K562 (cell line): ENCODE data around the gene NDUFB10. TPM values are rescaled to one million over a fixed set of nuclear protein-coding genes. Genes with fewer than 3 reads are reported as not detected.

Source experiments
- CBX5 ChIP-seq: IDR thresholded peaks from 2 replicates; pipeline ENCODE4 v1.6.1; 2014; ENCODE audit warnings: low read depth, borderline replicate concordance
- ETV1 ChIP-seq: fragments of 450-650 bp; conservative IDR thresholded peaks from 2 replicates; pipeline ENCODE4 v1.6.1; 2016; ENCODE audit warnings: missing genetic modification characterization, control low read depth, low read depth, missing compliant biosample characterization
- FOSL1 ChIP-seq: fragments of 200-800 bp; sonication (Bioruptor generic); conservative IDR thresholded peaks from 2 replicates; pipeline ENCODE4 v1.6.1; 2016; ENCODE audit warnings: missing genetic modification characterization, missing compliant biosample characterization
- HMGN3 ChIP-seq: IDR thresholded peaks from 2 replicates; pipeline ENCODE4 v1.6.1; 2011; ENCODE audit warnings: borderline replicate concordance, low read depth, mild to moderate bottlenecking, mixed read lengths, low read length; ENCODE audit not compliant: insufficient read length; ENCODE audit errors: extremely low read depth
- MAFG ChIP-seq: fragments of 450-650 bp; conservative IDR thresholded peaks from 2 replicates; pipeline ENCODE4 v1.6.1; 2016; ENCODE audit warnings: missing genetic modification characterization, missing compliant biosample characterization
- PTRF ChIP-seq: fragments of 450-650 bp; IDR thresholded peaks from 2 replicates; pipeline ENCODE4 v1.6.1; 2016; ENCODE audit warnings: mild to moderate bottlenecking, missing genetic modification characterization, missing compliant biosample characterization
- TSC22D4 ChIP-seq: fragments of 450-650 bp; IDR thresholded peaks from 2 replicates; pipeline ENCODE4 v1.6.1; 2016; ENCODE audit warnings: missing genetic modification characterization, missing biosample characterization, control low read depth
- ZBTB7A ChIP-seq: IDR thresholded peaks from 2 replicates; pipeline ENCODE4 v1.6.1; 2011; ENCODE audit warnings: low read depth, mild to moderate bottlenecking, low read length, moderate library complexity, borderline replicate concordance; ENCODE audit not compliant: control insufficient read depth
- ZFP36 ChIP-seq: fragments of 150-350 bp; IDR thresholded peaks from 2 replicates; pipeline ENCODE4 v1.6.1; 2018; ENCODE audit warnings: low read length, low read depth; ENCODE audit not compliant: partially characterized antibody
- ZNF121 ChIP-seq: sonication (generic); formaldehyde crosslinking; conservative IDR thresholded peaks from 2 replicates; pipeline ENCODE4 v1.8.0; 2022; ENCODE audit warnings: missing genetic modification reagents
- ZNF134 ChIP-seq: fragments of 250-450 bp; sonication (Bioruptor Pico); conservative IDR thresholded peaks from 2 replicates; pipeline ENCODE4 v1.4.0; 2020
- ZNF274 ChIP-seq: IDR thresholded peaks from 2 replicates; pipeline ENCODE4 v1.6.1; 2011; ENCODE audit warnings: low read depth, mild to moderate bottlenecking, low read length, moderate library complexity, borderline replicate concordance
- ZNF699 ChIP-seq: fragments of 250-450 bp; sonication (Bioruptor Pico); IDR thresholded peaks from 2 replicates; pipeline ENCODE4 v1.8.0; 2021; ENCODE audit warnings: mild to moderate bottlenecking, moderate library complexity; ENCODE audit not compliant: insufficient replicate concordance
- polyA plus RNA-seq, 8 experiments: library from polyadenylated mRNA; depleted of rRNA in 4 of 8; stranded (reverse) in 5 of 8; unstranded in 3 of 8; fragments of >200 nt; fragmentation: Nextera tagmentation in 2 of 8; fragmentation: Illumina TruSeq in 1 of 8; extraction: Ambion mirVana in 2 of 8; extraction: Trizol in 1 of 8; gene quantifications; 2 replicates each; pipeline versions ENCODE4 v1.2.1 to v1.2.3, GENCODE V29; 2011 to 2014; ENCODE audit warnings: inconsistent platforms in 1 of 8, missing spikeins in 1 of 8
- total RNA-seq, 7 experiments: library from RNA; depleted of rRNA in 6 of 7; stranded (reverse); fragments of >200 nt in 6 of 7; fragmentation: Illumina TruSeq in 2 of 7; extraction: Trizol in 2 of 7; gene quantifications; 2 replicates each; pipeline versions ENCODE4 v1.2.1 to v1.2.3, GENCODE V29; 2011 to 2021; ENCODE audit warnings: low replicate concordance in 1 of 7
- TF ChIP-seq, protein P1 (sequence below): fragments of 450-650 bp; IDR thresholded peaks from 2 replicates; pipeline ENCODE4 v1.6.1; 2017; ENCODE audit warnings: antibody characterized with exemption, mild to moderate bottlenecking
- TF ChIP-seq, protein P2 (sequence below): sonication (generic); formaldehyde crosslinking; IDR thresholded peaks from 2 replicates; pipeline ENCODE4 v1.8.0; 2022; ENCODE audit warnings: missing genetic modification reagents, mild to moderate bottlenecking, borderline replicate concordance
- TF ChIP-seq, protein P3 (sequence below): sonication (generic); formaldehyde crosslinking; IDR thresholded peaks from 2 replicates; pipeline ENCODE4 v1.8.0; 2022; ENCODE audit warnings: missing genetic modification reagents, mild to moderate bottlenecking, borderline replicate concordance
- TF ChIP-seq, protein P4 (sequence below): fragments of 250-450 bp; sonication (Bioruptor Pico); IDR thresholded peaks from 2 replicates; pipeline ENCODE4 v1.5.0; 2021
- TF ChIP-seq, protein P5 (sequence below): fragments of 450-650 bp; conservative IDR thresholded peaks from 2 replicates; pipeline ENCODE4 v1.6.1; 2016; ENCODE audit warnings: missing genetic modification characterization, low read depth, mild to moderate bottlenecking, missing compliant biosample characterization, moderate library complexity

Gene NDUFB10
- total and polyA plus RNA-seq, 9 of the 15 experiments (the other 6 are each of a cell fraction or from before 2014, with no cell fraction given), result 69.3 to 527 (median 161) TPM

DNA sequence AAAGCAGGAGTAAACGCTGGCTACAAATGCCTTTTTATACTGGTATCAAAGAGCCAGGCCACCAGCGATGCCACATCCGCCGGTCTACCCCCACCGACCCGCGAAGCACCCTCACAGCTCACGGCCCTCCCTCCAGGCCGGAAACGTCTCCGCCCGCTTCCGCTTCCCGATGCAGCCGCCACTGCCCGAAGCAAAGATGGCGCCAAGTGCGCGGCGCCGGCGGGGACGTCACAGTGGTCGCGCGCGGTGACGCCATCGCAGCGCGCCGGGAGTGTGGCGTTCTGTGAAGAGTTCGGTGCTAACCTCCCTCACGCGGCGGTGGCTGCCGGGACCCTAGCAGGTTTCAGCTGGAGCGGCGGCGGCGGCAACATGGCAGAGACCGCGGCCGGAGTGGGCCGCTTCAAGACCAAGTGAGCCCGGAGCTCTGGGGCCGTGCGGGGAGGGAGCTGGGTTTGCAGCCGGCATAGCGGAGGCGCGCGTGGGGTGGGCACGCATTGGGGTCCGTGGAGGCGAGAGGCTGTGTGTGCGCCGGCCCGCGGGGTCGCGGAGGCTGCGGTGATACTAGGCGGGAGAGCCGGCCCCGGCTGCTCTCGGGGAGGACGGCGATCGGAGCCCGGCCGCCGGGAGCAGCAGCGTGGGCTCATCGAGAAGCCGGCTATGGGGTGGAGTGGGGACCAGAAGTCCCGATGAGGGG is 12.6 kb downstream of the NDUFB10 start, which contains the start of gene TBL3 (continued):
- TF ChIP-seq, protein P1, sequence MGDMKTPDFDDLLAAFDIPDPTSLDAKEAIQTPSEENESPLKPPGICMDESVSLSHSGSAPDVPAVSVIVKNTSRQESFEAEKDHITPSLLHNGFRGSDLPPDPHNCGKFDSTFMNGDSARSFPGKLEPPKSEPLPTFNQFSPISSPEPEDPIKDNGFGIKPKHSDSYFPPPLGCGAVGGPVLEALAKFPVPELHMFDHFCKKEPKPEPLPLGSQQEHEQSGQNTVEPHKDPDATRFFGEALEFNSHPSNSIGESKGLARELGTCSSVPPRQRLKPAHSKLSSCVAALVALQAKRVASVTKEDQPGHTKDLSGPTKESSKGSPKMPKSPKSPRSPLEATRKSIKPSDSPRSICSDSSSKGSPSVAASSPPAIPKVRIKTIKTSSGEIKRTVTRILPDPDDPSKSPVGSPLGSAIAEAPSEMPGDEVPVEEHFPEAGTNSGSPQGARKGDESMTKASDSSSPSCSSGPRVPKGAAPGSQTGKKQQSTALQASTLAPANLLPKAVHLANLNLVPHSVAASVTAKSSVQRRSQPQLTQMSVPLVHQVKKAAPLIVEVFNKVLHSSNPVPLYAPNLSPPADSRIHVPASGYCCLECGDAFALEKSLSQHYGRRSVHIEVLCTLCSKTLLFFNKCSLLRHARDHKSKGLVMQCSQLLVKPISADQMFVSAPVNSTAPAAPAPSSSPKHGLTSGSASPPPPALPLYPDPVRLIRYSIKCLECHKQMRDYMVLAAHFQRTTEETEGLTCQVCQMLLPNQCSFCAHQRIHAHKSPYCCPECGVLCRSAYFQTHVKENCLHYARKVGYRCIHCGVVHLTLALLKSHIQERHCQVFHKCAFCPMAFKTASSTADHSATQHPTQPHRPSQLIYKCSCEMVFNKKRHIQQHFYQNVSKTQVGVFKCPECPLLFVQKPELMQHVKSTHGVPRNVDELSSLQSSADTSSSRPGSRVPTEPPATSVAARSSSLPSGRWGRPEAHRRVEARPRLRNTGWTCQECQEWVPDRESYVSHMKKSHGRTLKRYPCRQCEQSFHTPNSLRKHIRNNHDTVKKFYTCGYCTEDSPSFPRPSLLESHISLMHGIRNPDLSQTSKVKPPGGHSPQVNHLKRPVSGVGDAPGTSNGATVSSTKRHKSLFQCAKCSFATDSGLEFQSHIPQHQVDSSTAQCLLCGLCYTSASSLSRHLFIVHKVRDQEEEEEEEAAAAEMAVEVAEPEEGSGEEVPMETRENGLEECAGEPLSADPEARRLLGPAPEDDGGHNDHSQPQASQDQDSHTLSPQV, result no peak
- TF ChIP-seq ZNF121 (no peak), FOSL1 (tag) (peak; percentile 41), ZFP36 (no peak), MAFG (no peak), ETV1 (peak; percentile 96), ZBTB7A (0 out of 2 replicates have a peak, but pooled peaks have one; percentile 19), PTRF (tag) (no peak), ZNF699 (CRISPR knock-in tag) (no peak), ZNF134 (peak; percentile 57), HMGN3 (peak; percentile 93), TSC22D4 (tag) (no peak), CBX5 (no peak), ZNF274 (no peak)
- TF ChIP-seq, protein P2, sequence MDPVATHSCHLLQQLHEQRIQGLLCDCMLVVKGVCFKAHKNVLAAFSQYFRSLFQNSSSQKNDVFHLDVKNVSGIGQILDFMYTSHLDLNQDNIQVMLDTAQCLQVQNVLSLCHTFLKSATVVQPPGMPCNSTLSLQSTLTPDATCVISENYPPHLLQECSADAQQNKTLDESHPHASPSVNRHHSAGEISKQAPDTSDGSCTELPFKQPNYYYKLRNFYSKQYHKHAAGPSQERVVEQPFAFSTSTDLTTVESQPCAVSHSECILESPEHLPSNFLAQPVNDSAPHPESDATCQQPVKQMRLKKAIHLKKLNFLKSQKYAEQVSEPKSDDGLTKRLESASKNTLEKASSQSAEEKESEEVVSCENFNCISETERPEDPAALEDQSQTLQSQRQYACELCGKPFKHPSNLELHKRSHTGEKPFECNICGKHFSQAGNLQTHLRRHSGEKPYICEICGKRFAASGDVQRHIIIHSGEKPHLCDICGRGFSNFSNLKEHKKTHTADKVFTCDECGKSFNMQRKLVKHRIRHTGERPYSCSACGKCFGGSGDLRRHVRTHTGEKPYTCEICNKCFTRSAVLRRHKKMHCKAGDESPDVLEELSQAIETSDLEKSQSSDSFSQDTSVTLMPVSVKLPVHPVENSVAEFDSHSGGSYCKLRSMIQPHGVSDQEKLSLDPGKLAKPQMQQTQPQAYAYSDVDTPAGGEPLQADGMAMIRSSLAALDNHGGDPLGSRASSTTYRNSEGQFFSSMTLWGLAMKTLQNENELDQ, result no peak
- TF ChIP-seq, protein P3, sequence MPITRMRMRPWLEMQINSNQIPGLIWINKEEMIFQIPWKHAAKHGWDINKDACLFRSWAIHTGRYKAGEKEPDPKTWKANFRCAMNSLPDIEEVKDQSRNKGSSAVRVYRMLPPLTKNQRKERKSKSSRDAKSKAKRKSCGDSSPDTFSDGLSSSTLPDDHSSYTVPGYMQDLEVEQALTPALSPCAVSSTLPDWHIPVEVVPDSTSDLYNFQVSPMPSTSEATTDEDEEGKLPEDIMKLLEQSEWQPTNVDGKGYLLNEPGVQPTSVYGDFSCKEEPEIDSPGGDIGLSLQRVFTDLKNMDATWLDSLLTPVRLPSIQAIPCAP, result no peak
- TF ChIP-seq, protein P4, sequence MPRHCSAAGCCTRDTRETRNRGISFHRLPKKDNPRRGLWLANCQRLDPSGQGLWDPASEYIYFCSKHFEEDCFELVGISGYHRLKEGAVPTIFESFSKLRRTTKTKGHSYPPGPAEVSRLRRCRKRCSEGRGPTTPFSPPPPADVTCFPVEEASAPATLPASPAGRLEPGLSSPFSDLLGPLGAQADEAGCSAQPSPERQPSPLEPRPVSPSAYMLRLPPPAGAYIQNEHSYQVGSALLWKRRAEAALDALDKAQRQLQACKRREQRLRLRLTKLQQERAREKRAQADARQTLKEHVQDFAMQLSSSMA, result peak; percentile 8; the same call in 1 of the 2 replicates
- TF ChIP-seq, protein P5, sequence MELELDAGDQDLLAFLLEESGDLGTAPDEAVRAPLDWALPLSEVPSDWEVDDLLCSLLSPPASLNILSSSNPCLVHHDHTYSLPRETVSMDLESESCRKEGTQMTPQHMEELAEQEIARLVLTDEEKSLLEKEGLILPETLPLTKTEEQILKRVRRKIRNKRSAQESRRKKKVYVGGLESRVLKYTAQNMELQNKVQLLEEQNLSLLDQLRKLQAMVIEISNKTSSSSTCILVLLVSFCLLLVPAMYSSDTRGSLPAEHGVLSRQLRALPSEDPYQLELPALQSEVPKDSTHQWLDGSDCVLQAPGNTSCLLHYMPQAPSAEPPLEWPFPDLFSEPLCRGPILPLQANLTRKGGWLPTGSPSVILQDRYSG, result no peak
